Stimulated activated CD8-positive, alpha-beta memory T cell treated with anti-CD3 and anti-CD28 coated beads, Interleukin-15, amount 100 ng/mL, for 24 hours (primary cell): Measurements from ENCODE around the gene ZNF423.

ENCODE experiments used
- DNase-seq: peaks from one replicate; pipeline ENCODE4 v3.0.0-alpha.2; 2020; ENCODE audit warnings: low read depth

ZNF423 gene

DNA sequence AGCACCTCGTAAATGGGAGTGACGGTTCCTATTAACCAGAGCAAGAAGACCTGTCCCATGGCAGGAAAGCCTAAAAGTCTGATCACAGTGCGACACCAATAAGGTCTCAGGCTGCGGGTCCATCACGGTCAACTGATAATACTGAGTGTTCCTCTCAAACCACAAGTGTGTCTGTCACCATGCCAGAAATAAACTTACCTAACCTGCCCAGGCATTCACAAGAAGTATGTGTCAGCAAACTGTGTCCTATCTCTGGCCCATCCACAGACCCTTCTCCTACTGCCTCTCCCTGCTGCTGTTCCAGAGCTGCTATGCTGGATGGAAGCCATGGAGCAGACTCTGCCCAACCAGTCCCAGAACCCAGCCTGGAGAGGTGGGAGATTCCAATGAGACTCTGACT is 73.5 kb downstream of the ZNF423 start:
- no peak for DNase-seq

DNA sequence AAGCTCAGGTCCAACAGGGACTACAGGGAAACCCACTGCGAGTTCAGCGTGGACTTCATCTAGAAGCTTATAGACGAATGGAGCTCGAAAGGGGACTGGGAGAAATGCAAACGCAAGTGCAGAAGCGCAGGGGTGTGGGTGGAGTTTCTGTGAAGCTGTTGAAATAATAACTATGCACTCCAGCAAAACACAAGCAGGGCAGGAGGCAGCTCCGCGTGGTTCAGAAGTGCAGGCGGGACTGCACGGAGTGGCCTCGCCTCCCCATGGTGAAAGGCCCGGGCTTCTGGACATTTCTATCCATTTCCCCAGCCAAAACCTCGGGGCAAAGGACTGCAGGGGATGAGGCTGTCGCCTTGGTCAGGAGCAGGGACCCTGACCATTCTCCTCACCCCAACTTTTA is 74.5 kb downstream of the ZNF423 start:
- DNase-seq = no peak

DNA sequence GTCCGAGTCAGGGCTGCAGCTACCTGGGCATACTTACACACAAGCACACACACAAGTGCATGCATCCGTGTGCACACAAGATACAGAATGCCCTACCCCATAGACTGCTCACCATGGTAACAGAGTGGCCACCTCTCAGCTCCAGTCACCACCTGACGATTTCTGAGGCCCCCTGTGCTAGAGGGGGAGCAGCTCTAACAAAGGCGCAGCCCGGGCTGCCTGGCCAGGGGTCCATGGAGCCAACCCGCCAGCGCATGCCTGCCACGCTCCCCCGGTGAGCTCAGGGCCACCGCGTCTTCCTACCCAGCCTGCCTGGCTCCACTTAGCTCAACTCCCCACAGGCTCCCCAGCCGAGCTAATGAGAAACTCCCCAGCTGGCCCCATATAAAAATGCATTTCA is 75.5 kb downstream of the ZNF423 start:
- DNase-seq = no peak

DNA sequence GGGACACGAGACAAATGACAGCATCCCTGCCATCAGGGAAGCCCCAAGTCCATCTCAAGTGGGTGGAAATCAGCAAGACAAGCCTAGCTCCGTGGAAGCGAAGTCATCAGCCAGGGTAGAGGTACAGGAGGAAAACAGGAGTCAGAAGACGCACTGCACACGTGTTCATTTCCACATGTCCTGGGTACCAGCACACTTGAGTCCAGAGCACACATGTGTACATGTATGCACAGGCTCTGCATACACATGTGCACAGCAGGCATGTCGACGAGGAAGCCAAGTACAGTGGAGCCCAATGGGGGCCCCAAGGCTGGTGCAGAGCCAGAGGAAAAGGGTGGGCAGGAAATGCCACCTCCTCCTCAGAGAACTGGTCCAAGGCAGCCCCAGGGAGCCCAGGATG is 75.9 kb downstream of the ZNF423 start:
- no peak for DNase-seq

DNA sequence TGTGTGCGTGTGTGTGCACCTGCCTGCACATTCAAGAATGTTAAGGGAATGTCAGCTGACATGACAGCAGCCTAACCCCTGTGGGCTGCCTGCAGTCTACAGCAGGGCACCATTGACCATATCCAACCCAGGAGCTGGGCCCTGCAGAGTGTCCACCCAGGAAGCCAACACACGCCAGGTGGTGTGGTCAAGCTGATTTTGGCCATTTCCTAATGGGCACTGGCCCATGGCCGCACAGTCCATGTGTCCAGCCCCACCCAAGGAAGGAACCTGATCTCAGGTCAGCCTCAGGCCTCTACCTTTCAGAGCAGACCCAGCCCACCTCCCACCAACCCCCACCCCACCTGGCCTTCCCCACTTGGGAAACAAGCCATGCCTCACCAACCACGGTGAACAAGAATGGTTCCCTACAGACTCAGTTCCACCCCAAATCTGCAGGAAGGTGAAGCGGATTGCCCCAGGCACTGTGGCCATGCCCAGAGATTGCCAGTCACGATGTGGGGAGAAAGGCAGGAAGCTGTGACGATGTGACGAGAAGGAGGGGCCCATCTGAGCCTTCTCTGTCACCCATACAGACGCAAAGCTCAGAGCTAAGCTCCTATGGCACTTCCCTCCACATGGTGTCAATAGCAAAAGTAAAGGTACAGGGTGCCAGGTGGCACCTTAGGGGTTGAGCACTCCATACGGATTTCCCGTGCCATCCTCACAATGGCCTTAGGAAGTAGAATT is 77.5 kb downstream of the ZNF423 start:
- DNase-seq = no peak

DNA sequence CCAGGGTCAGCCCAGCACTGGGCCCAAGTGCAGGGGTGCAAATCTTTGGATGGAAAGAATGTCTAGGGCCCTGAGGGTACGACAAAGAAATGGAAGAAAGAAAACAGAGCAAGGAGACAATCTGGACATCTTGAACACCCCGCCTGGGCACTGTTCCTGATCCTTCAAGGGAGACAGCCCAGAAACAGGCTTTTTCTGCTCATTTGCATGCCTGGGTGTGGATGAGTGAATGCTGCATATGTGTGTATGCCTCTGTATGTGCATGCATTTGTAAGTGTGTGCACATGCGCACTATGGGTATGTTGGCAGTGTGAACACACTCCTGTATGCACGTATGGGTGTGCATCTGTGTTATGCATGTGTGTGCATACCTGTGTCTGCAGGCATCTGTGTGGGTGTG is 79.2 kb downstream of the ZNF423 start:
- no peak for DNase-seq

DNA sequence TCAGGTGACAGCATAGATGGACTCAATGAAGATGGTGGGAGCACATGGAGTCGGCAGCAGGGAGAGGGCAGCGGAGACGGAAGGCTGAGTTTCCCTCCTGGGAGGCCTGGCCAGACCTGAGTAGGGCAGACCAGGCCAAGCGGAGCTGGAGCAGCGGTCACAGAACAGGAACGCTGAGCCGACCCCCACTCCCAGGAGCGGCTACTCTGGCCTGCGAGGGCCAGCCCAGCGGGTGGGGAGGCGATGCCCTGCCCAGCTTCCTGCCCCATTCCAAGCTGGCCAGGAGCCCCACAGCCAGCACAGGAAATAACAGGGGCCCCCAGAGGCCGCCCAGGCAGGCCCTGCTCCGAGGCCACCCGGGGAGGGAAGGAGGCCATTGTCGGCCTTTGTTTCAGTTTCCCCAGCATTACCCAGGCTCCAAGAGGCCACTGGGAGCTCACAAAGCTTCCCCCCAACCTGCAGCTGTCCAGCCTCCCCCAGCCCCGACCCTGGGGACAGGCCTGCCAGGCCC is 79.8 kb downstream of the ZNF423 start:
- no peak for DNase-seq

DNA sequence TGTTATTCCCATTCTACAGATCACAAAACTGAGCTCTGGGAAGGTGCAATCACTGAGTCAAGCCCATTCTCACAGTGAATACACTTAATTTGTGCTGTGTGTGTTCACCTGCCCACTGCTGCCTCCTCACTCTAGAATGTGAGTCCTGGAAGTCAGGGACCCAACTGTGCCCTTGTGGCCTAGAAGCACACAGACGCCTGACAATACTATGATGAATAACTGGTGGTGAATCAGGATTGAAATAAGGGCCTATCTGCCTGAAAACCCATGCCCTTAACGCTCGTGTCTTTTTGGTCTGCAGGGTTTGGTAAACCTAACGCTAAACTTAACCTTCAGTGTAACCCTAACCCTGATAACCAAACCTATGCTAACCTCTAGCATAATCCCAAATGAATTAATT is 80.3 kb downstream of the ZNF423 start:
- no peak for DNase-seq

DNA sequence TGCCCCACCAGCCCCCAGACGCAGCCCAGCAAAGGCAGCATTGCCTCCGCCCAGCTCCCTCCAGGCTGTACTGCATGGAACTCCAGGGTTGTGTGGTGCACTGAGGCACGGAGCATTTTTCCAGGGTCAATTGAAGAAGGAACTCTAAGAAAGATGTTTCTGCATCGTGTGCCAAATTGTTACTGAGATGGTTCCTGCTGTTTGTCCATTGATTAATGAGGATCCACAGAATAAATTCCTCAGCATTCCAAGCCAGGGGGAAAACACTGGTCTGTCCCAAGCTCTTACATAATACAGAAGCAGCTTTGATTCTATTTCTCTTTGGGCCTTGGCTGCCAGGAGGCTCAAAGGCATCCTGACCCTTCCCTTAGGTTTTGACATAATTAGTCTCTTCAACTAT is 80.9 kb downstream of the ZNF423 start:
- DNase-seq = no peak

DNA sequence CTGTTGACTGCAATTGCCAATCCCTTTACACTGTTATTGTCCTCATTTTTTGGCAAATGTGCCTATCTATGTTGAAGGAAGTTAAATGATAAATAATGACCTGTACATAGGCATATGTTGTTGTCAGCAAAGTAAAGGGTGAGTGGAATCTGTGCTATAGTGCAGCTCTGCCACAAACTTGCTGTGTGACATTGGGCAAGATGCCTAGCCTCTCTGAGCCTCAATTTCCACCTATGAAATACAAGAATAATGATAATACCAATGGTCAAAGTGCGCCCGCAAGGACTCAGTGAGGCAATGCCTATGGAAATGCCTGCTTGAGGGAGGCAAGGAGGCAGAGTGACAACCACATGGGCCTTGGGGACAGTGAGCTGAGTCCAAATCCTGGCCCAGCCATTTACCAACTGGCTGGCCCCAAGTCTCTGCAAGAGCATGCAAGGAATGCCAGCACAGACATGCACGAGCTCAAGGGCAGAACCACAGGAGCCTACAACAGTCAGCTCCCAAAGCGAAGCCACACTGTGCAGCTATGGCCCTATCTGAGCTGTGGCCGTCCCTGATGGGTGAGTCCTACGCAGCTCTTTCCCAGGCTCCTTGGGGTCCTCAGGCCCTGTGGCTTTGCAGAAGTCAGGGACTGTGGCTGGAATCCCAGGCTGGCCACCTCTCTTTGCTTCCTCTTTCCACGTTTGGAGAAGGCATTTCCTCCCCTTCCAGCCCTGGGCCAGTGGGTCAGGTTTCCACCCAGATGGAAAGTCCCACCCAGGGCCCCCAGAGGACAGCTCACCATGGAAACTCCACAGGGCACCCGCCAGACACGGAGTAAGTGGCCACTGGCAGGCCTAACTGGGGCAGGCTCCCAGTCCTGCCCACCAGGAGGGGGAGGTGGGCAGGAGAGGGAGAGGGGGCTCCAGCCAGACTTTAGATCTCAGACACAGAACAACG is 82.1 kb downstream of the ZNF423 start:
- no peak for DNase-seq

DNA sequence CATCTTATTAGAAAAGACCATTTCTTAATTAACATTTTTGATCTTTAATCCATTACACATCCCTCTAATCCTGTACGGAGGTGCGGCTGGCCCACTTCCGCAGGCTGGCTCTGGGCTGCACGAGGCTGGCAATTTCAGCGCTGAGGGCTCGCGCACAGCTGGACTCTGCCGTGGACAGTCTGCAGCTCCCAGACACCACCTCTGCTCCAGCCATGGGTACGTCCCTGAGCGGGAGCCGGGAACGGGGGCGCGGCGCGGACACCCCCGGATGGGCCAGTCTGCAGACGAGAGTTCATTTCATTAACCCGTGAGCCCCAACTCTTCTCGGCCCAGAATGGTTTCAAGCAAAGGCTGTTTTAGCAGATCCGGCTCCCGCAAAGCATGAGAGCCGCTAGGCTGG is 87.9 kb downstream of the ZNF423 start:
- no peak for DNase-seq

DNA sequence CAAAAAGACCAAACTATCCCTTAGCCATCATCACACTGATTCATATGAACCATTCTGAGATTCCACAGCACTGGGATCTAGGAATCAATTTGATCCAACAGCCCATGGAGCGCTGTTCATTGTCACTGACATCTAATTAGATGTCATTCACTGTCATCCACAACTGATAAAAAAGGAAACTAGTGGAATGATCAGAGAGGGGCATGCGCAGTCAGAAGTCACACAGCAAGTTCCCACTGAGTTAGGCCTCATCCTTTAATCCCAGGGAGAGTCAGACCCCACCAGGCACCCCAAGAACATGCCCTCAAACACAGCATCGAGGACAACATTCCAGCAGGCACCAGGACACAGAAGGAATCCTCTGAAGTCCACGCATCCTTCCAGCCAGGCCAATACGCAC is 88.5 kb downstream of the ZNF423 start:
- DNase-seq = no peak

DNA sequence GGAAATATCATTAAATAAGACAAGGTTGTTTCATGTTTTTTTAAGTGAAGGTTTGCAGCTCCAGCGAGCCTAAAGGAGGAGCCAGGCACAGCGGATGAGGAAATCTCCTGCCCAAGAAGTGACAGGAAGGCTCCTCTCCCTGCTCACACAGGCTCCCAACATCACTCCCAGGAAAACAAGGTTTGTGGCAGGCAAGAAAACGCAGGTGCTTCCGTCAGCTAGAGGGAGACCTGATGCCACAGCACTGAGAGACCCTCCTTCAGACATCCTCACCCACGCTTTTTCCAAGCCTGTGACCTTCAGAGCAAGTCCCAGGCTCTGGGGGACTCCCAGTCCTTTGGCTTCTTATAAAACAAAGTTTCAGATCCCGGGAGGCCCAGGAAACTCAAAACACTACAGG is 89.7 kb downstream of the ZNF423 start:
- no peak for DNase-seq

DNA sequence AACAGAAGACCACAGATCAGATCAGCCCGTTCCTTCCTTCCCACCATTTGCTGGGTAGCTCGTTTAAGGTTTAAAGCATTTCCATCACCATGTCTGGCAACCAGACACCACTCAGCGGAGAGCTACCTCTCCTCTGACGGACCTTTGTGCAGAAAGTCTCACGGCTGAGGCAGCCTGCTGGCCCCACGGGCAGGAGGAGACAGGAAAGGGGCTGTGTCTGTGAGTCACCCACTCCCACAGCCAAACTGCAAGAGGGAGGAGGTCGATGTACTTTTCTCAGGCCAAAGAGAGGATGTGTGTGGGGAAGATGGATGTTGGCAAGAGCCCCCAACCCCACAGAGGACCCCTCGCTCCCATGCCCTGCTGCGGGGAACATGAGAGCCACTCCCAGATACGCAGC is 92.1 kb downstream of the ZNF423 start:
- no peak for DNase-seq

DNA sequence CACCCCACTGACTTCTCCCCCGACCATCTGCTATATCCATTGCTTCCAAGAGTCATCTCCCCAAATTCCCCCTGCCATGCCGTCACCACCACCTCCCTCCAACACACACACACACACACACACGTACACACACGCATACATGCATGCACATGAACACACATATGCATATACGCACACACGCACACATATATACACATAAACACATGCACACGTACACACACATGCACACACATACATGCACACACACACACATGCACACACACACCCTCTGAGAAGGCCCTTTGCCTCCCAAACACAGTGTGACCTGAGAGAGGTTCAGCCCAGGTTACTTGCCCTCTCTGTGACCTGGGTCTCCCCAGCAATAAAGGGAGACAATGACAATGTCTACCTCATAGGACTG is 95.1 kb downstream of the ZNF423 start:
- no peak for DNase-seq

DNA sequence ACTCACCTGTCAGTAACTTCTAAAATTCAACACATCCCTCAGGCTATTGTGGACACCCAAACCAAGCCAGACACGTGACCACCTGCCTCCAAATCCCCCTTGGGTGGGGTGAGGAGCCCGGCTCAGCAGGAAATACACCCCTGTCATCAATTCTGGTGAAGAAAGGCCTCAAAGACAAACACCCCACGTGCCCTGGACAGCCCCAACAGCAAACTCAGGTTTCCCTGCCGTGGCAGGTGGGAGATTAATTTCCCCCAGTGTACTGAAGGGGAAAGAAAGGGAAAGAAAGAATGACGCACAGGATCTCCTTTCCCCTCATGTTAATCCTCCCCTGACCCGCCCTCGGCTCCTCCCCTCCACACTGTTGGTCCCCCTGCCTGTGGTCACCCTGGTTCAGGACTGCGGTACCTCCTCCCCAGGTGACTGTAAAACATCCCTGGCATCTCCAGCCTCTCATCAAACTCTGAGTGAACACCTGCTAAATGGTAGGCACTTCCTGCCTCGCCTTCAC is 98.3 kb downstream of the ZNF423 start:
- DNase-seq = no peak

DNA sequence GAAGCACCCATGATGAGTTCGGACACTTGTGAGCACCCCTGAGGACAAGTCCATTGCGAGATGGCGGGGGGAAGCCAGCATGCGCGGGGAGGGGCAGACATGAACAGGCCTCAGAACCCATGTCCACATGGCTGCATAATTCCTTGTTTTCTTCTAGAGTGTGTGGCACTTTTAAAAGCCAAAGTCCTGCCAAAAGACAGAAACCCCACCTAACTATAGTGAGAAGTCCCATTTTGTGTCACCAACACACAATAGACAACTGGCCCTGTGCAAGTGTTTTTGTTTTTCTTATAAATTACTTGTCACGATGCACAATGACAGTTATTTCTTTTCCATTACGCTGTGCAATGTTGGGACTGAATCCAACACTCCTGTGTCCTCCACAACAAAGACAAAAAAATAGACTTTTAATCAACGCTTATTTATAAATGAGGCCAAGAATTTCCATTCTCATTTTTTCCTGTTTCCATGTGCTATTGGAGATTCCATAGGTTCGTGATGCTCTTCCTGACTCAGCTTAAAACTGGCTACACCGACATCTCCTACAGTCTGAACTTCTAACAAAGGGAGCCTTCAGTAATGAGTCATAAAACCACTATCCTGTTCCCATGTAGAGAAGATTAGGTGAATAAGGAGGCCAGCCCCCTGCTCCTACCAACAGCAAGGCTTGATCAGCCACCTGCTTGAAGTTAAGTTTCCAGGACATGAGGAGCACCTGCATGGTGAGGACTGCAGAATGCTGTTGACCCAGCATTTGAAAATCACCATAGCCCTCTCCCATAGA is 98.9 kb downstream of the ZNF423 start:
- no peak for DNase-seq

DNA sequence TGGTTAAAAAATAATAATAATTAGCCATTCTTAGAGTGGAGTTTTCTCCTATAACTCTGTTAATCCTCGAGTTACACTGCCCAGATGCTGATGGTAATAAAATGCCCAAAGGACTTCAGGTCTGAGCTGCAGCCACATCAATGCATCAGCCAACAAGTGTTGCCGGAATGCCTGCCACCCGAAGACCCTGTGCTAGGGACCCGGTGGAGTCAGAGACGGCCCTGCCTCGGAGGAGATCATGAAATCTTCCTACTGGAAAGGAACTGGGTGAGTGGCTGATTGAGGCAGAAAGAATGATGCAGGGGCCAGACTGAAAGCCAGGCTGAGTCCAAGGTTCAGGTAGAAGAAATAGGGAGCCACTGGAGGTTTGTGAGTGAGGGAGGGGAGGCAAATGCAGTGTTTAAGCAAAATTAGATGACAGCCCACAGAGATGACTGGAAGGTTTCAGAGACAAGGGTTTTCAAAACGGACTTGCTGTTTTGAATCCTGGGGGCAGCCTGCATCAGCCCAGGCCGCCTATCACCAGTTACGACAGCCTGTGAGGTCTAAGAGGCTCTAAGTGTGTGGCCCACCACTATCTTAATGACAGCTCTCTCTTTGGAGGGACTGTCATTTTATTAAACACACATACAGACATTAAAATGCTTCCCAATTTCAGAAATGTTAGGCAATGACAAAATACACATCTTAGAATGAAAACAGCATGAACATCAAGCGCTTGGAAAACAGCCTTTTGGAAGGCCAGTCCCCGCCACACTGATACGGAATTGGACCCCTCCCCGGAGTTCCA is 100.0 kb downstream of the ZNF423 start:
- DNase-seq = no peak

DNA sequence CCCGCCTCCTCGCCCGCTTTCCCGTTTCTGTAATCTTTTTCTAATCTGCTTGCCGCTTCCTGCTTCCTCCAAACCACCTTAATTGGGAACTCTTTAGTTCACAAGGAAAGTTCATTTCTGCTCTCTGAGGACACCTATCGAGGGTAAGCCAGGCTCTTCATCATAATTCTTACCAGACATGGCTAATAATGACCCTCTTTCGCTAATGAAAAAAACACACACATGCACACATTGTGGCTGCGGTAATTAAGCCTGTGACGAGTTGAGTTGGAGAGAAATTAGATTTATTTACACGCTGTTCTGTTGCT is 100.6 kb downstream of the ZNF423 start:
- no peak for DNase-seq

DNA sequence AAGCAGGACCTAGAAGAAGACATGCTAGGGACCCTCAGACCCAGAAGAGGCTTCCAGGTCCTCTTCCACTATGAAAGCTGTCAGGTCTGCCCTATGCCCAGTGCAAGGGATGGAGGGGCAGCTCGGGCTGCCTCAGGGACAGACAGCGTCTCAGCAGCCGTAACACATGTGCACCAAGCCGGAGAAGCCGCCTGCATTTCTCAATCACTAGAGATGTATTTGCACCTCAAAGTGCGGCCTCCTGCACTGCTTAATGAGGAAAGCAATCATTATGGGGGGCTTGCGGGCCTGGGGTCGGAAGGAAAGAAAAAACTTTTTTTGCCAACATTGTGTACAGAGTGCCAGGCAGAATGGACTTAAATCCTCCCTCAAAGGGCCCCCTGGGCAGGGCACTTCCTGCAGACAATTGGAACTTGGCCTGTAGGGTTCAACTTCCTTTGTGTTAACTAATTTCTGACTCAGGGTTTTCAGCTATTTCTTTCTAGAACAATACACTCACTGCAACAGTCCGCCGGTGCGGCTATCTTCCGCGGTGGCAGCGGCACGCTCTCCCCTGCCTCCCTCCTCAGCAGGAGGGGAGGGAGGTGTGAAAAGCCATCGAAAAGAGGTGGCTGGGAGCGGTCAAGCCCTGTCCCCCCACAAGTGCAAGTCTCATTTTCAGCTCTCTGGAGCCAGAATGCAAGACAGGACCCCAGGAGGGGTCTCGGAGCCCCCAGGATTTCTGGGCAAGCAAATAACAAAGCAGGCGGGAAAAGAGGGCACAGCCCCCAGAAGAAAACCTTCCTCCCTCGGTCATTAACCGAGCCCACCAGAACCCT is 101.2 kb downstream of the ZNF423 start:
- DNase-seq = no peak
